DOHH2 (cell line): Measurements from ENCODE around the gene GALNT17.

Source experiments
- EZH2phosphoT487 ChIP-seq: fragments of 200-600 bp; sonication (generic); IDR thresholded peaks from 2 replicates; pipeline ENCODE4 v1.6.1; 2017; ENCODE audit warnings: borderline replicate concordance, mild to moderate bottlenecking, antibody characterized with exemption, low read length, moderate library complexity, mixed read lengths
- TF ChIP-seq, protein P1 (sequence below): fragments of 200-600 bp; sonication (generic); IDR thresholded peaks from one replicate; pipeline ENCODE4 v1.5.1; 2014; ENCODE audit warnings: antibody characterized with exemption, mild to moderate bottlenecking, low read depth, low read length; ENCODE audit not compliant: poor library complexity, severe bottlenecking

DNA sequence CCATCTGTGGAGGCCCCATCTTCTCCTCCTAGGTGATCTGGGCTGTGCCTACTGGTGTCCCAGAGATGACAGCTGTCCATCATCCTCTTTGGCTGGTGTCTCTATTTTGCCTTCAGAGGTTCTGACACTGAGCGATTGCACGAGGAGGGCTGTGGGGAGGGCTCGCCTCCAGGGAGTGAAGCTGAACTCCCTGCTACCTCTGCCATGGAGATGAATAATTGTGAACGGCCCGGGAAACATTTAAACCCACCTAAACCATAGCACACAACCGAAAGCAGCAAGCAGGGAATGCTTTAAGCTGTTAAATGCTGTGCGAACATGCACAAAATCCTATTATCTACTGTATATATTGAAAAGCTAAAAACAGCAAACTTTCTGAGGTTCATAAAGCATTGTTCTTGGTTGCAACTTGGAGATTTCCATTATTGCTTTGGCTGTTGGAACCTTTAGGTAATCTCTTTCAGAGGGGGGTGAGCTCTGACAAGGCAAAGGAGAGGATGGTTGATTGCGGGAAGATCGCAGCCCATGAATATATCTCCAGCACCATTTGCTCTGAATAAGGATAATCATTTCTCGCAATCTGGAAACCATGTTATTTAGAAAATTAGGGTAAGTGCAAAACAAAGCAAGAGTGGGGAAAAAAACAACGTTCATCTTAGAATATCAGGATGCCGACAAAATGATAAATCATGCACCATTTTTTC lies 507.6 kb downstream of the GALNT17 start:
- TF ChIP-seq, protein P1, sequence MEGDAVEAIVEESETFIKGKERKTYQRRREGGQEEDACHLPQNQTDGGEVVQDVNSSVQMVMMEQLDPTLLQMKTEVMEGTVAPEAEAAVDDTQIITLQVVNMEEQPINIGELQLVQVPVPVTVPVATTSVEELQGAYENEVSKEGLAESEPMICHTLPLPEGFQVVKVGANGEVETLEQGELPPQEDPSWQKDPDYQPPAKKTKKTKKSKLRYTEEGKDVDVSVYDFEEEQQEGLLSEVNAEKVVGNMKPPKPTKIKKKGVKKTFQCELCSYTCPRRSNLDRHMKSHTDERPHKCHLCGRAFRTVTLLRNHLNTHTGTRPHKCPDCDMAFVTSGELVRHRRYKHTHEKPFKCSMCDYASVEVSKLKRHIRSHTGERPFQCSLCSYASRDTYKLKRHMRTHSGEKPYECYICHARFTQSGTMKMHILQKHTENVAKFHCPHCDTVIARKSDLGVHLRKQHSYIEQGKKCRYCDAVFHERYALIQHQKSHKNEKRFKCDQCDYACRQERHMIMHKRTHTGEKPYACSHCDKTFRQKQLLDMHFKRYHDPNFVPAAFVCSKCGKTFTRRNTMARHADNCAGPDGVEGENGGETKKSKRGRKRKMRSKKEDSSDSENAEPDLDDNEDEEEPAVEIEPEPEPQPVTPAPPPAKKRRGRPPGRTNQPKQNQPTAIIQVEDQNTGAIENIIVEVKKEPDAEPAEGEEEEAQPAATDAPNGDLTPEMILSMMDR, result no peak
- no peak for TF ChIP-seq EZH2phosphoT487
